HFFc6 (cell line): ENCODE results near the gene ZNF630. TPM values are rescaled to one million over a fixed set of nuclear protein-coding genes. Genes with fewer than 3 reads are reported as not detected.

ENCODE experiments used
- DNase-seq: peaks from one replicate; pipeline ENCODE4 v3.0.0-alpha.2; 2018
- H3K27ac Mint-ChIP-seq: 2 replicates; pipeline ENCODE4 v1.8.0; 2020; ENCODE audit warnings: mild to moderate bottlenecking, mixed read lengths
- H3K27me3 Mint-ChIP-seq: 2 replicates; pipeline ENCODE4 v1.8.0; 2021; ENCODE audit warnings: mild to moderate bottlenecking, moderate library complexity, mixed read lengths; ENCODE audit not compliant: insufficient read depth
- H3K36me3 Mint-ChIP-seq: 2 replicates; pipeline ENCODE4 v1.8.0; 2021; ENCODE audit warnings: low read depth, mixed read lengths
- H3K4me1 Mint-ChIP-seq: 2 replicates; pipeline ENCODE4 v1.8.0; 2020; ENCODE audit warnings: low read depth, mixed read lengths
- H3K4me3 Mint-ChIP-seq: 2 replicates; pipeline ENCODE4 v1.8.0; 2020; ENCODE audit warnings: mild to moderate bottlenecking, moderate library complexity, mixed read lengths
- H3K9me3 Mint-ChIP-seq: 2 replicates; pipeline ENCODE4 v1.8.0; 2020; ENCODE audit warnings: mild to moderate bottlenecking, mixed read lengths
- CTCF ChIP-seq: fragments of 200-600 bp; sonication (generic); IDR thresholded peaks from 2 replicates; pipeline ENCODE4 v1.5.0; 2021; ENCODE audit warnings: antibody characterized with exemption, mild to moderate bottlenecking
- total RNA-seq, 6 experiments: library from RNA; stranded (reverse); fragmentation: NEBNext Ultra II Directional; extraction: Animal tissue kit (Norgen Biotek cat#: 25700); gene quantifications; 2 replicates in 1 of 6; 3 replicates in 5 of 6; pipeline ENCODE4 v1.2.3, GENCODE V29; 2021

ZNF630 gene
- total RNA-seq, 6 experiments from 2014 or later: 0.26 to 0.87 (median 0.43) TPM

- H3K27me3 Mint-ChIP-seq: peaks cover under 1% of the 10 kb centered on the region
- H3K27ac Mint-ChIP-seq: no peak overlapping the region
- no peaks in the 10 kb centered on the region for H3K9me3 Mint-ChIP-seq
- no peaks in the 10 kb centered on the region for H3K36me3 Mint-ChIP-seq
- H3K4me3 Mint-ChIP-seq: no peak overlapping the region
- no peak for TF ChIP-seq CTCF
- peaks cover 6% of the 10 kb centered on the region; the same call in 1 of the 2 replicates for H3K4me1 Mint-ChIP-seq
- no peak for DNase-seq
Observed at GRCh38 chrX:48068096-48068887, 3.1 kb downstream of the ZNF630 start.

GRCh38 chrX:48064261-48064660 lies 7.2 kb downstream of the ZNF630 start:
- peaks cover 1% of the 10 kb centered on the region; the same call in 1 of the 2 replicates for H3K27me3 Mint-ChIP-seq
- H3K27ac Mint-ChIP-seq: no peak overlapping the region

DNA sequence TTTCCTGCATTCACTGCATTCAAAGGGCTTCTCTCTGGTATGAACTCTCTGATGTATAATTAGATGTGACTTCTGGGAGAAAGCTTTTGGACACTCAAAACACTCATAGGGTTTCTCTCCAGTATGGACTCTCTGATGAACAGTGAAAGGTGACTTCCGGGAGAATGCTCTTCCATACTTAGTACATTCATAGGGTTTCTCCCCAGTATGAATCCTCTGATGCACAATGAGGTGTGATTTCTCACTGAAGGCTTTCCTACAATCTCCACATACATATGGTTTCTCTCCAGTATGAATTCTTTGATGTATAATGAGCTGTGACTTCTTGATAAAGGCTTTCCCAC lies 12.2 kb downstream of the ZNF630 start:
- no peaks in the 10 kb centered on the region for H3K4me1 Mint-ChIP-seq
- no peak overlapping the region for H3K4me3 Mint-ChIP-seq
- H3K9me3 Mint-ChIP-seq: peaks cover 22% of the 10 kb centered on the region; the same call in 1 of the 2 replicates
- H3K27me3 Mint-ChIP-seq: peaks cover 1% of the 10 kb centered on the region
- DNase-seq: no peak
- no peak overlapping the region for H3K27ac Mint-ChIP-seq
- H3K36me3 Mint-ChIP-seq: peaks cover 13% of the 10 kb centered on the region; the same call in 1 of the 2 replicates
- TF ChIP-seq CTCF: no peak

More at GRCh38 chrX:48064261-48064660, 7.2 kb downstream of the ZNF630 start:
- H3K4me3 Mint-ChIP-seq: no peak overlapping the region
- H3K4me1 Mint-ChIP-seq: no peaks in the 10 kb centered on the region
- H3K9me3 Mint-ChIP-seq: peaks cover 8% of the 10 kb centered on the region; the same call in 1 of the 2 replicates
- peaks cover 9% of the 10 kb centered on the region; the same call in 1 of the 2 replicates for H3K36me3 Mint-ChIP-seq
- no peak for TF ChIP-seq CTCF
- no peak for DNase-seq

GRCh38 chrX:48058621-48059295 lies 12.7 kb downstream of the ZNF630 start:
- Mint-ChIP-seq H3K4me3 (no peak overlapping the region), H3K9me3 (peaks cover 22% of the 10 kb centered on the region; the same call in 1 of the 2 replicates), H3K36me3 (peaks cover 13% of the 10 kb centered on the region; the same call in 1 of the 2 replicates), H3K4me1 (no peaks in the 10 kb centered on the region), H3K27me3 (peaks cover 1% of the 10 kb centered on the region), H3K27ac (no peak overlapping the region)
- TF ChIP-seq CTCF: no peak
- no peak for DNase-seq

DNA sequence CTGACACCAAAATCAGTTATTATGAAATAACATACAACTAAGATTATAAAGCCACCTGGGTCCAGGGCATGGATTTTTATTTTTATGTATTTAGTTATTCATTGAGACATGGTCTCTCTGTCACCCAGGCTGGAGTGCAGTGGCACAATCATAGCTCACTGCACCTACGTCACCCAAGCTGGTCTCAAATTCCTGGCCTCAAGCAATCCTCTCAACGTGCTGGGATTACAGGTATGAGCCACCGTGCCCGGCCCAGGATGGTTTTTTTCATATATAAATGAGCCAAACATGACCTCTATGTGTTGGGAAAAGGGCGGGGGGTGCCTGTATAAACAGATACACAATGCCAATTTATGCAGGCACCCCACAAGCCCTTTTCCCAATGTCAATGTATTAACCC lies 24.6 kb downstream of the ZNF630 start:
- Mint-ChIP-seq H3K4me1 (peaks cover 14% of the 10 kb centered on the region), H3K27ac (no peak overlapping the region), H3K27me3 (peaks cover 8% of the 10 kb centered on the region; the same call in 1 of the 2 replicates), H3K9me3 (no peaks in the 10 kb centered on the region), H3K4me3 (no peak overlapping the region), H3K36me3 (no peaks in the 10 kb centered on the region)
- DNase-seq: no peak
- TF ChIP-seq CTCF: no peak
